Measurements from ENCODE around the gene GSC2.

- TF ChIP-seq CTCF (IDR thresholded peaks at IDR 0.05), result no peak
- no peak for TF ChIP-seq POLR2A (IDR thresholded peaks at IDR 0.05)
Measured at GRCh38 chr22:19139001-19139356, 11.1 kb downstream of the GSC2 start.

Data from adrenal gland (tissue), 5 donors.